Body of pancreas (tissue), 4 donors: ENCODE data around the gene RGS21. TPM values are rescaled to one million over a fixed set of nuclear protein-coding genes. Genes with fewer than 3 reads are reported as not detected.

ENCODE experiments used
- ATAC-seq: fragments of 150-250 bp; one replicate; pipeline ENCODE4 v1.9.1; 2016
- DNase-seq, 4 donors: peaks; one replicate each; pipeline ENCODE4 v3.0.0-alpha.2; 2019
- H3K27ac ChIP-seq, 4 donors: fragments of 200-600 bp; sonication (generic); 1 replicate in 3 of 4; 2 replicates in 1 of 4; pipeline versions ENCODE4 v1.5.1 to v1.6.1; 2016 to 2019; ENCODE audit warnings: mild to moderate bottlenecking in 1 of 4, mixed read lengths in 1 of 4, moderate library complexity in 1 of 4
- H3K27me3 ChIP-seq, 2 donors: fragments of 200-600 bp; sonication (generic); one replicate each; pipeline ENCODE4 v1.6.0; 2016; ENCODE audit warnings: mild to moderate bottlenecking in 1 of 2
- H3K36me3 ChIP-seq, 2 donors: fragments of 200-600 bp; sonication (generic); replicated peaks in 1 of 2; 2 replicates each; pipeline ENCODE4 v1.5.1; 2016; ENCODE audit warnings: low read depth in 2 of 2; ENCODE audit not compliant: insufficient read depth in 1 of 2
- H3K4me1 ChIP-seq: fragments of 200-600 bp; sonication (generic); one replicate; pipeline ENCODE4 v1.6.0; 2016
- H3K4me3 ChIP-seq, 2 donors: fragments of 200-600 bp; sonication (generic); 1 replicate in 1 of 2; 2 replicates in 1 of 2; pipeline ENCODE4 v1.5.1; 2016 to 2019
- H3K9me3 ChIP-seq, 3 donors: fragments of 200-600 bp; sonication (generic); 1 replicate in 2 of 3; 2 replicates in 1 of 3; pipeline ENCODE4 v1.5.1; 2016
- CTCF ChIP-seq, 7 experiments: fragments of 450-650 bp in 4 of 7; fragments of 200-600 bp in 3 of 7; sonication (generic) in 3 of 7; IDR thresholded peaks; one replicate each; pipeline ENCODE4 v1.5.1; 2016 to 2019; ENCODE audit warnings: antibody characterized with exemption in 7 of 7
- POLR2A ChIP-seq, 3 donors: fragments of 450-650 bp; IDR thresholded peaks; one replicate each; pipeline ENCODE4 v1.6.1; 2016; ENCODE audit warnings: antibody characterized with exemption in 3 of 3, mild to moderate bottlenecking in 2 of 3
- WGBS, 2 donors: methylation state at CpG; one replicate each; pipeline ENCODE4 v1.1.5; 2017; 5-methylcytosine and 5-hydroxymethylcytosine counted together
- intact Hi-C: fragments of 100-400 bp; cut with DNase I; formaldehyde crosslinking; loops from one replicate; pipeline ENCODE4 v1.15.1; 2023
- total RNA-seq, 2 donors: library from RNA; depleted of rRNA; stranded (reverse); fragments of >200 nt; gene quantifications; one replicate each; pipeline ENCODE4 v1.1.0, GENCODE V29; 2016

RGS21 gene
- total RNA-seq, 2 donors from 2014 or later: not detected

- Histone ChIP-seq H3K9me3 (no peaks in the 10 kb centered on the region), H3K27me3 (no peaks in the 10 kb centered on the region), H3K27ac (no peak overlapping the region), H3K4me1 (no peaks in the 10 kb centered on the region), H3K4me3 (no peak overlapping the region), H3K36me3 (no peaks in the 10 kb centered on the region)
- no peak for TF ChIP-seq POLR2A (IDR thresholded peaks at IDR 0.05)
- TF ChIP-seq CTCF (IDR thresholded peaks at IDR 0.05): no peak
- 90% methylated on average over 6 of the region's 6 CpGs for WGBS, 2 donors
- ATAC-seq (no peak), DNase-seq (no peak)
- intact Hi-C loops: no loop called here
These were observed 11.2 kb downstream of the RGS21 start for GRCh38 chr1:192327997-192328396.

- no peak overlapping the region for H3K4me3 ChIP-seq
- intact Hi-C loops: no loop called here
- no peaks in the 10 kb centered on the region for H3K36me3 ChIP-seq
- H3K9me3 ChIP-seq: no peaks in the 10 kb centered on the region
- WGBS, 2 donors: 64 to 67% methylated on average over 6 of the region's 6 CpGs
- H3K4me1 ChIP-seq: no peaks in the 10 kb centered on the region
- ATAC-seq (no peak), DNase-seq (no peak)
- TF ChIP-seq CTCF (IDR thresholded peaks at IDR 0.05): no peak
- no peak for TF ChIP-seq POLR2A (IDR thresholded peaks at IDR 0.05)
- H3K27me3 ChIP-seq: no peaks in the 10 kb centered on the region
- no peak overlapping the region for H3K27ac ChIP-seq
These were observed 26.1 kb downstream of the RGS21 start for GRCh38 chr1:192342842-192343241.

GRCh38 chr1:192343344-192343743, 26.6 kb downstream of the RGS21 start:
- Histone ChIP-seq H3K9me3 (no peaks in the 10 kb centered on the region), H3K4me3 (no peak overlapping the region), H3K4me1 (no peaks in the 10 kb centered on the region), H3K36me3 (no peaks in the 10 kb centered on the region), H3K27me3 (no peaks in the 10 kb centered on the region), H3K27ac (no peak overlapping the region)
- ATAC-seq (no peak), DNase-seq (no peak)
- no peak for TF ChIP-seq CTCF (IDR thresholded peaks at IDR 0.05)
- no peak for TF ChIP-seq POLR2A (IDR thresholded peaks at IDR 0.05)
- intact Hi-C loops: no loop called here
- WGBS, 2 donors: 48 to 49% methylated on average over 3 of the region's 3 CpGs

GRCh38 chr1:192349314-192349713, 32.5 kb downstream of the RGS21 start:
- TF ChIP-seq CTCF (IDR thresholded peaks at IDR 0.05) (no peak), POLR2A (IDR thresholded peaks at IDR 0.05) (no peak)
- Histone ChIP-seq H3K4me3 (no peak overlapping the region), H3K27me3 (no peaks in the 10 kb centered on the region), H3K4me1 (no peaks in the 10 kb centered on the region), H3K36me3 (no peaks in the 10 kb centered on the region), H3K27ac (no peak overlapping the region), H3K9me3 (no peaks in the 10 kb centered on the region)
- ATAC-seq (no peak), DNase-seq (no peak)
- 55 to 58% methylated on average over 1 of the region's 1 CpG for WGBS, 2 donors
- intact Hi-C loops: no loop called here

- no peaks in the 10 kb centered on the region for H3K27me3 ChIP-seq
These were observed 33.6 kb downstream of the RGS21 start for GRCh38 chr1:192350356-192350755.

More at GRCh38 chr1:192350356-192350755, 33.6 kb downstream of the RGS21 start:
- Histone ChIP-seq H3K36me3 (no peaks in the 10 kb centered on the region), H3K9me3 (no peaks in the 10 kb centered on the region), H3K4me3 (no peak overlapping the region), H3K27ac (no peak overlapping the region), H3K4me1 (no peaks in the 10 kb centered on the region)
- no peak for DNase-seq
- no peak for ATAC-seq
- TF ChIP-seq CTCF (IDR thresholded peaks at IDR 0.05): no peak
- no peak for TF ChIP-seq POLR2A (IDR thresholded peaks at IDR 0.05)
- intact Hi-C loops: no loop called here
- WGBS, 2 donors: 56 to 58% methylated on average over 3 of the region's 3 CpGs
